Naive thymus-derived CD4-positive, alpha-beta T cell (primary cell): ENCODE measurements around the gene KCNAB1. TPM values are rescaled to one million over a fixed set of nuclear protein-coding genes. Genes with fewer than 3 reads are reported as not detected.

Experiments used
- ATAC-seq: fragments of 150-1000 bp; cut with Tn5 transposase; 2 replicates; pipeline ENCODE4 v1.10.0; 2021; ENCODE audit warnings: mild to moderate bottlenecking, moderate library complexity
- CTCF ChIA-PET: fragments of 350-600 bp; sonication (Branson Sonifier 250); formaldehyde crosslinking; loops from one replicate; lab custom pipeline; 2021; ENCODE audit warnings: antibody characterized with exemption; lab: Charles Lee
- POLR2A ChIA-PET: fragments of 350-600 bp; sonication (Branson Sonifier 250); formaldehyde crosslinking; loops from one replicate; lab custom pipeline; 2021; ENCODE audit warnings: antibody characterized with exemption, inconsistent platforms; lab: Charles Lee
- DNase-seq, 9 donors: peaks; one replicate each; pipeline versions ENCODE4 v3.0.0 to v3.0.0-alpha.2; 2020 to 2022; ENCODE audit warnings: mixed read lengths in 1 of 9
- H3K27ac ChIP-seq: one replicate; pipeline ENCODE4 v1.7.0; 2013; ENCODE audit warnings: mild to moderate bottlenecking, low read depth, low read length, moderate library complexity
- H3K27me3 ChIP-seq, 2 donors: one replicate each; pipeline ENCODE4 v1.7.0; 2013; ENCODE audit warnings: low read length in 2 of 2, mild to moderate bottlenecking in 2 of 2, moderate library complexity in 2 of 2; ENCODE audit not compliant: control insufficient read depth in 2 of 2, insufficient read depth in 2 of 2
- H3K36me3 ChIP-seq, 3 experiments: 1 replicate in 2 of 3; 2 replicates in 1 of 3; pipeline ENCODE4 v1.7.0; 2013; ENCODE audit warnings: low read length in 3 of 3, mild to moderate bottlenecking in 3 of 3, moderate library complexity in 1 of 3; ENCODE audit not compliant: insufficient read depth in 3 of 3, control insufficient read depth in 2 of 3
- H3K4me1 ChIP-seq, 2 donors: one replicate each; pipeline ENCODE4 v1.7.0; 2013; ENCODE audit warnings: low read length in 2 of 2, mild to moderate bottlenecking in 2 of 2, moderate library complexity in 1 of 2; ENCODE audit not compliant: control insufficient read depth in 2 of 2, insufficient read depth in 2 of 2
- H3K4me3 ChIP-seq: 2 replicates; pipeline ENCODE4 v1.7.0; 2013; ENCODE audit warnings: mild to moderate bottlenecking, low read length
- H3K9me3 ChIP-seq, 3 experiments: 1 replicate in 2 of 3; 2 replicates in 1 of 3; pipeline ENCODE4 v1.7.0; 2013; ENCODE audit warnings: low read length in 3 of 3; ENCODE audit not compliant: control insufficient read depth in 2 of 3
- H3K27ac Mint-ChIP-seq, 9 donors: one replicate each; pipeline ENCODE4 v1.8.0; 2020 to 2022; ENCODE audit warnings: mixed read lengths in 9 of 9, mild to moderate bottlenecking in 8 of 9, moderate library complexity in 5 of 9, inconsistent platforms in 2 of 9
- H3K27me3 Mint-ChIP-seq, 5 donors: one replicate each; pipeline ENCODE4 v1.8.0; 2021 to 2022; ENCODE audit warnings: mixed read lengths in 5 of 5, mild to moderate bottlenecking in 1 of 5
- H3K36me3 Mint-ChIP-seq, 5 donors: one replicate each; pipeline ENCODE4 v1.8.0; 2020 to 2022; ENCODE audit warnings: mixed read lengths in 5 of 5, mild to moderate bottlenecking in 3 of 5, inconsistent platforms in 1 of 5
- H3K4me1 Mint-ChIP-seq, 7 donors: one replicate each; pipeline ENCODE4 v1.8.0; 2020 to 2022; ENCODE audit warnings: mixed read lengths in 7 of 7, mild to moderate bottlenecking in 3 of 7, inconsistent platforms in 1 of 7
- H3K4me3 Mint-ChIP-seq, 10 donors: one replicate each; pipeline ENCODE4 v1.8.0; 2020 to 2022; ENCODE audit warnings: mild to moderate bottlenecking in 10 of 10, mixed read lengths in 10 of 10, moderate library complexity in 6 of 10, inconsistent platforms in 2 of 10
- H3K9me3 Mint-ChIP-seq, 11 donors: one replicate each; pipeline ENCODE4 v1.8.0; 2020 to 2022; ENCODE audit warnings: mixed read lengths in 11 of 11, mild to moderate bottlenecking in 4 of 11, inconsistent platforms in 1 of 11, moderate library complexity in 1 of 11
- intact Hi-C, 2 donors: fragments of 100-400 bp; cut with micrococcal nuclease; formaldehyde crosslinking; loops; one replicate each; pipeline ENCODE4 v1.15.1; 2023
- polyA plus RNA-seq, 2 donors: library from polyadenylated mRNA; unstranded; fragments of 300-500 nt; fragmentation: Illumina TruSeq; gene quantifications; one replicate each; pipeline ENCODE4 v1.2.3, GENCODE V29; 2021
- total RNA-seq, 6 experiments: library from RNA in 5 of 6; stranded (reverse) in 5 of 6; gene quantifications; 1 replicate in 5 of 6; 2 replicates in 1 of 6; pipeline ENCODE4 v1.2.3 and lab custom pipeline; 2021 to 2026

Gene KCNAB1
- total and polyA plus RNA-seq, 7 experiments from 2014 or later: 0.09 to 0.17 TPM; not detected in 5

- Histone ChIP-seq H3K36me3 (no peaks in the 10 kb centered on the region), H3K9me3 (no peaks in the 10 kb centered on the region), H3K27ac (no peak overlapping the region), H3K4me3 (no peak overlapping the region), H3K4me1 (no peaks in the 10 kb centered on the region), H3K27me3 (no peaks in the 10 kb centered on the region)
- ATAC-seq (no peak), DNase-seq (no peak)
- intact Hi-C loops: no loop called here
- peaks cover 22 to 50% (median 45%) of the 10 kb centered on the region in 5 donors for H3K27me3 Mint-ChIP-seq
- H3K9me3 Mint-ChIP-seq: peaks cover 0 to 2% (median 0%) of the 10 kb centered on the region in 11 donors
- CTCF ChIA-PET: no interaction called here
- POLR2A ChIA-PET: no interaction called here
- H3K4me3 Mint-ChIP-seq: no peak overlapping the region
- no peaks in the 10 kb centered on the region for H3K36me3 Mint-ChIP-seq
- H3K27ac Mint-ChIP-seq: no peak overlapping the region
- H3K4me1 Mint-ChIP-seq: no peaks in the 10 kb centered on the region
Measured at GRCh38 chr3:156297582-156297981, 177.2 kb downstream of the KCNAB1 start.

DNA sequence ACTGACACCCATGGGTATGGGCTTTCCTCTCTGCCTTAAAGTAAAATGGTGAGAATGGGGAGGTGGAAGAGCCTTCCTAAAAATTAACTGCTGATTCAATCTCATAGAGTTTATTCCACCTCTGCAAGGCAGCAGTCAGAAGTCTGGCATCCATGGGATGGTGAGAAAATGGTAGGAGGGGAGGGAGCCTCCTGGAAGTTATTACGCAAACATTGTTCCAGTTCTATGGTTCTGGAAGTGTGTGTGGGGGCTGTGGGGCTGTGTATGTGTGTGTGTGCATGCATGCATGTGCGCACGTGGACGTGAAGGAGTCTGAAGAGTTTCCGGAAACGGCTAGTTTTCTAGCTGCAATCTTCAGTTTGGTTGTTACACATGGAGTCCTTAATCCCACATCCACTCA is 177.6 kb downstream of the KCNAB1 start:
- peaks cover 17 to 46% (median 40%) of the 10 kb centered on the region in 5 donors for H3K27me3 Mint-ChIP-seq

DNA sequence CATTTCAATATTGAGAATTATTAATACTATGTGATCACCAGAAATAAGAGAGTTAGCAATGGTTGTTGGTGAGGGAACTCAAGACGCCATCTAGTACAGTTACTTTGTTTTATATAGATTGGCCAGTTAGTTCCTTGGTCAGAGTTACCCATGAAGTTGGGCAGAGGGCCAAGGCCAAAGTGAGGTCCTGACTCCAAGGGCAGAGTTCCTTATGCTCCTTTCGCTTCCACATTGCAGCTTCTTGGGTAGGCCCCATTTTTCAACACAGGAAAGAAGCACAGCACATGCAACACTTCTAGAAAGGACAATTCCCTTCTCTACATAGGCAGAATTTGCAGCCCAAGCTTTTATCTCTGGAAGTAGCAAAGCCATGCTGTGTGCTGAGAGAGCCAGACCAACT is 178.6 kb downstream of the KCNAB1 start:
- H3K27ac Mint-ChIP-seq: no peak overlapping the region
- peaks cover 0 to 2% (median 0%) of the 10 kb centered on the region in 11 donors for H3K9me3 Mint-ChIP-seq
- Histone ChIP-seq H3K27ac (no peak overlapping the region), H3K27me3 (no peaks in the 10 kb centered on the region), H3K4me3 (no peak overlapping the region), H3K36me3 (no peaks in the 10 kb centered on the region), H3K4me1 (no peaks in the 10 kb centered on the region), H3K9me3 (no peaks in the 10 kb centered on the region)
- H3K4me1 Mint-ChIP-seq: no peaks in the 10 kb centered on the region
- H3K27me3 Mint-ChIP-seq: peaks cover 9 to 37% (median 31%) of the 10 kb centered on the region in 5 donors
- H3K4me3 Mint-ChIP-seq: no peak overlapping the region
- no peaks in the 10 kb centered on the region for H3K36me3 Mint-ChIP-seq
- ChIA-PET CTCF (no interaction called here), POLR2A (no interaction called here)
- no peak for DNase-seq
- intact Hi-C loops: no loop called here
- no peak for ATAC-seq

More for the DNA sequence above, 177.6 kb downstream of the KCNAB1 start:
- ChIA-PET CTCF (no interaction called here), POLR2A (no interaction called here)
- Histone ChIP-seq H3K27me3 (no peaks in the 10 kb centered on the region), H3K9me3 (no peaks in the 10 kb centered on the region), H3K4me1 (no peaks in the 10 kb centered on the region), H3K27ac (no peak overlapping the region), H3K36me3 (no peaks in the 10 kb centered on the region), H3K4me3 (no peak overlapping the region)
- H3K4me1 Mint-ChIP-seq: no peaks in the 10 kb centered on the region
- DNase-seq (no peak), ATAC-seq (no peak)
- no peak overlapping the region for H3K4me3 Mint-ChIP-seq
- H3K27ac Mint-ChIP-seq: peak overlapping the region in 1 of 9 donors; percentile 57
- H3K36me3 Mint-ChIP-seq: no peaks in the 10 kb centered on the region
- peaks cover 0 to 2% (median 0%) of the 10 kb centered on the region in 11 donors for H3K9me3 Mint-ChIP-seq
- intact Hi-C loops: no loop called here

GRCh38 chr3:156299569-156299968 is 179.2 kb downstream of the KCNAB1 start:
- H3K4me1 Mint-ChIP-seq: no peaks in the 10 kb centered on the region
- ATAC-seq: no peak
- no peak overlapping the region for H3K4me3 Mint-ChIP-seq
- H3K9me3 Mint-ChIP-seq: peaks cover 0 to 2% (median 0%) of the 10 kb centered on the region in 11 donors
- no peaks in the 10 kb centered on the region for H3K9me3 ChIP-seq
- H3K36me3 ChIP-seq: no peaks in the 10 kb centered on the region
- no peak overlapping the region for H3K4me3 ChIP-seq
- H3K4me1 ChIP-seq: no peaks in the 10 kb centered on the region
- no peaks in the 10 kb centered on the region for H3K27me3 ChIP-seq
- ChIA-PET POLR2A (no interaction called here), CTCF (no interaction called here)
- no peak for DNase-seq
- no peaks in the 10 kb centered on the region for H3K36me3 Mint-ChIP-seq
- H3K27ac Mint-ChIP-seq: no peak overlapping the region
- intact Hi-C loops: no loop called here
- H3K27me3 Mint-ChIP-seq: peaks cover 5 to 30% (median 25%) of the 10 kb centered on the region in 5 donors
- no peak overlapping the region for H3K27ac ChIP-seq

DNA sequence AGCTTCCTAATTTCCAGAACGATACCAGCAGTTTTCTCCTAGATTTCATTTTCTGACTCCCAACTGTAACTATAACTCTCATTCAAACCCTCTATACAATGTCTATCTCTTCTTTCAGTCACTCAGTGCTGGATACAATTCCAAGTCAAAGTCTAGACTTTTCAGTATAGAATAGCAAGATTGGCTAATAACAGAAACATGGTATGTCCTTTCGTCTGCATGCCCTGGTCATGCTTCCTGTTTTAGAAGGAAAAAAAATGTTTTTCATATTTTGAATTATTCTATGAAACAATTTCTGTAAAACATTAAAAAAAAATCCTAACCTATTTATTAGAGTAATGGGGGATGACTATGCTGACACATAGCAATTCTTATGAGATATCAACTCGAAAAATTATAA is 180.0 kb downstream of the KCNAB1 start:
- no peak for DNase-seq
- Mint-ChIP-seq H3K27me3 (peaks cover 5 to 27% (median 25%) of the 10 kb centered on the region in 5 donors), H3K36me3 (no peaks in the 10 kb centered on the region), H3K4me1 (no peaks in the 10 kb centered on the region), H3K4me3 (no peak overlapping the region), H3K27ac (no peak overlapping the region), H3K9me3 (peaks cover 0 to 2% (median 0%) of the 10 kb centered on the region in 11 donors)
- intact Hi-C loops: no loop called here
- no peak overlapping the region for H3K4me3 ChIP-seq
- no peak for ATAC-seq
- POLR2A ChIA-PET: no interaction called here
- H3K36me3 ChIP-seq: no peaks in the 10 kb centered on the region
- H3K27me3 ChIP-seq: no peaks in the 10 kb centered on the region
- no peaks in the 10 kb centered on the region for H3K4me1 ChIP-seq
- H3K27ac ChIP-seq: no peak overlapping the region
- CTCF ChIA-PET: no interaction called here
- no peaks in the 10 kb centered on the region for H3K9me3 ChIP-seq

DNA sequence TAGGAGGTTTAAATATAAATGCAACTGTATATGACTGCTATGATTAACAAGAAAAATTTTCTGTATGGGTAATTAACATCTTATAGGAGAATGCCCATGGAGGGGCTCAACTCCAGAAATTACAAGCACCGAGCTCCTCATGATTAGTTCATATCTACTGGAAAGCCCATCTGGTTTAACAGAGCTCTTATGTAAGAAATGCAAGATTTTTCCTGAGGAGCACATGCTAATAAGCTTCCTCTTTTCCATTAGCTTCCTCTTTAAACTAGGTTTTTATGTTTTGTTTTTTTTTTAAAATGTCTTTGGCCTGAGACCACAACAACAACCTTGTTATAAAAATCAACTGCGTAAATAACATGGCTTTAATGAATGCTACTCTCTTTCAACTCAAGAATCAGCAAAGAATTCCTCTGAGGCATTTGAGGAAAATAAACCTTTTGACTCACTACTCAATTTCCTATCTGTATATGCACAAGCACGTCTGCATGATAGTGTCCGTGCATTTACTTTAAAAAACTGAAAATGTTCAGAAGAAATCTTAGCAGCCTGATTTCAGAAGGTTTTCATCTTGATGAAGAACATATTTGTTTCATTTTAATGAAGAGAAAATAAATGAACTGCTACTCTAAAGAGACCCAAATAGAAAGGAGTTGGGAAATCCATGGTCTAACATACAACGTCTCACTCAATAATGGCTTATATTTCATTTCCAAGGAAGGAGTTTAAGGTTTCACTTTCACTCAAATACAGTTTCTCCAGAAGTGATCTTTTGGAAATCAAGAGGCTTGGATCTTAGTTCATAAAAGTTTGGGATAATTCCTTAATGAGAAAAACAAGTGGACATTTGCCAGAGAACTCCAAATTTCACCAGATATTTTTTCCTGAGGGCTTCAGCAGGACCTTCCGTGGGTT is 180.8 kb downstream of the KCNAB1 start:
- peaks cover 0 to 2% (median 0%) of the 10 kb centered on the region in 11 donors for H3K9me3 Mint-ChIP-seq
- H3K27ac ChIP-seq: no peak overlapping the region
- H3K9me3 ChIP-seq: no peaks in the 10 kb centered on the region
- DNase-seq (no peak), ATAC-seq (no peak)
- H3K4me1 ChIP-seq: no peaks in the 10 kb centered on the region
- CTCF ChIA-PET: no interaction called here
- H3K27ac Mint-ChIP-seq: no peak overlapping the region
- H3K4me3 ChIP-seq: no peak overlapping the region
- no peak overlapping the region for H3K4me3 Mint-ChIP-seq
- H3K27me3 Mint-ChIP-seq: peaks cover 9 to 27% (median 18%) of the 10 kb centered on the region in 5 donors
- intact Hi-C loops: no loop called here
- H3K36me3 Mint-ChIP-seq: no peaks in the 10 kb centered on the region
- no peaks in the 10 kb centered on the region for H3K4me1 Mint-ChIP-seq
- H3K36me3 ChIP-seq: no peaks in the 10 kb centered on the region
- POLR2A ChIA-PET: no interaction called here
- no peaks in the 10 kb centered on the region for H3K27me3 ChIP-seq
